ENCODE results near the gene HES5.

Gene HES5

GRCh38 chr1:2533365-2533764 is 3.3 kb upstream of the HES5 start:
- in situ Hi-C loops (cut with HindIII; ENCODE audit: low sequenced_read_pairs) = no loop called here

GRCh38 chr1:2532485-2533160 is 2.6 kb upstream of the HES5 start:
- in situ Hi-C loops (cut with HindIII; ENCODE audit: low sequenced_read_pairs) = no loop called here

GRCh38 chr1:2530513-2531361 is 674 bp upstream of the HES5 start:
- in situ Hi-C loops (cut with HindIII; ENCODE audit: low sequenced_read_pairs) = no loop called here

- in situ Hi-C loops (cut with HindIII; ENCODE audit: low sequenced_read_pairs) = no loop called here
Measured at GRCh38 chr1:2528966-2529783, 888 bp downstream of the HES5 start.

- in situ Hi-C loops (cut with HindIII; ENCODE audit: low sequenced_read_pairs) = no loop called here
Measured at GRCh38 chr1:2528611-2528965, 1.5 kb downstream of the HES5 start.

- in situ Hi-C loops (cut with HindIII; ENCODE audit: low sequenced_read_pairs) = no loop called here
Measured at GRCh38 chr1:2528016-2528415, 2.0 kb downstream of the HES5 start.

GRCh38 chr1:2527556-2527860 is 2.6 kb downstream of the HES5 start:
- in situ Hi-C loops (cut with HindIII; ENCODE audit: low sequenced_read_pairs) = no loop called here

- in situ Hi-C loops (cut with HindIII; ENCODE audit: low sequenced_read_pairs) = no loop called here
Measured at GRCh38 chr1:2526824-2527555, 3.1 kb downstream of the HES5 start.

- in situ Hi-C loops (cut with HindIII; ENCODE audit: low sequenced_read_pairs) = no loop called here
Measured at GRCh38 chr1:2525920-2526823, 3.9 kb downstream of the HES5 start, which contains the start of gene PANK4. PANK4 (minus strand) TSS chr1:2526596; CDS start chr1:2526587, 9 bp downstream.

- in situ Hi-C loops (cut with HindIII; ENCODE audit: low sequenced_read_pairs) = no loop called here
Measured at GRCh38 chr1:2525572-2525919, 4.5 kb downstream of the HES5 start.

GRCh38 chr1:2523891-2524609 is 6.0 kb downstream of the HES5 start:
- in situ Hi-C loops (cut with HindIII; ENCODE audit: low sequenced_read_pairs) = no loop called here

GRCh38 chr1:2523191-2523890 is 6.7 kb downstream of the HES5 start:
- in situ Hi-C loops (cut with HindIII; ENCODE audit: low sequenced_read_pairs) = no loop called here

GRCh38 chr1:2522230-2522629 is 7.8 kb downstream of the HES5 start:
- in situ Hi-C loops (cut with HindIII; ENCODE audit: low sequenced_read_pairs) = no loop called here

- in situ Hi-C loops (cut with HindIII; ENCODE audit: low sequenced_read_pairs) = no loop called here
Measured at GRCh38 chr1:2520806-2521205, 9.3 kb downstream of the HES5 start.

- in situ Hi-C loops (cut with HindIII; ENCODE audit: low sequenced_read_pairs) = no loop called here
Measured at GRCh38 chr1:2520206-2520605, 9.9 kb downstream of the HES5 start.

- in situ Hi-C loops (cut with HindIII; ENCODE audit: low sequenced_read_pairs) = loop anchor here (10.0 kb wide), 1 partner anchor 95 kb away; no protein-coding TSS in a partner anchor
Measured at GRCh38 chr1:2519729-2520128, 10.3 kb downstream of the HES5 start.

GRCh38 chr1:2519029-2519685 is 10.9 kb downstream of the HES5 start:
- in situ Hi-C loops (cut with HindIII; ENCODE audit: low sequenced_read_pairs) = loop anchor here (10.0 kb wide), 1 partner anchor 94 kb away; no protein-coding TSS in a partner anchor

- in situ Hi-C loops (cut with HindIII; ENCODE audit: low sequenced_read_pairs) = loop anchor here (10.0 kb wide), 1 partner anchor 94 kb away; no protein-coding TSS in a partner anchor
Measured at GRCh38 chr1:2518528-2518927, 11.5 kb downstream of the HES5 start.

Data from DLD1 (cell line).